HL-60 (cell line): ENCODE measurements around the gene MAGEB5.

Source experiments
- DNase-seq, 2 experiments: peaks; one replicate each; pipeline ENCODE4 v3.0.0-alpha.2; 2010 to 2020; ENCODE audit warnings: low read depth in 1 of 2, low spot score in 1 of 2
- H3K27ac ChIP-seq: fragments of 250-450 bp; sonication (Bioruptor Pico); replicated peaks from 2 replicates; pipeline ENCODE4 v1.5.1; 2020; ENCODE audit warnings: mild to moderate bottlenecking, moderate library complexity
- H3K27me3 ChIP-seq: fragments of 250-450 bp; sonication (Bioruptor Pico); 2 replicates; pipeline ENCODE4 v1.5.1; 2021; ENCODE audit warnings: mild to moderate bottlenecking, moderate library complexity; ENCODE audit not compliant: insufficient read depth, poor library complexity, severe bottlenecking
- H3K4me3 ChIP-seq: replicated peaks from 2 replicates; pipeline ENCODE4 v1.5.1; 2011; ENCODE audit warnings: mild to moderate bottlenecking, control low read depth, low read length; ENCODE audit not compliant: insufficient read depth
- GABPA ChIP-seq: IDR thresholded peaks from 2 replicates; pipeline ENCODE4 v1.6.1; 2012; ENCODE audit warnings: low read depth
- POLR2AphosphoS5 ChIP-seq: IDR thresholded peaks from 2 replicates; pipeline ENCODE4 v1.6.1; 2012; ENCODE audit warnings: low read depth
- REST ChIP-seq: IDR thresholded peaks from 2 replicates; pipeline ENCODE4 v1.6.1; 2012; ENCODE audit warnings: low read depth; ENCODE audit not compliant: insufficient replicate concordance
- SPI1 ChIP-seq: IDR thresholded peaks from 2 replicates; pipeline ENCODE4 v1.6.1; 2012; ENCODE audit warnings: low read depth, mild to moderate bottlenecking, borderline replicate concordance
- TF ChIP-seq, protein P1 (sequence below): IDR thresholded peaks from one replicate; pipeline ENCODE4 v1.5.1; 2011; ENCODE audit warnings: low read length, control low read depth, inconsistent platforms; ENCODE audit not compliant: insufficient read depth

MAGEB5 gene

GRCh38 chrX:26208012-26208411, 8.0 kb upstream of the MAGEB5 start:
- H3K27me3 ChIP-seq: no peaks in the 10 kb centered on the region
- TF ChIP-seq GABPA (no peak), SPI1 (no peak)
- TF ChIP-seq, protein P1, sequence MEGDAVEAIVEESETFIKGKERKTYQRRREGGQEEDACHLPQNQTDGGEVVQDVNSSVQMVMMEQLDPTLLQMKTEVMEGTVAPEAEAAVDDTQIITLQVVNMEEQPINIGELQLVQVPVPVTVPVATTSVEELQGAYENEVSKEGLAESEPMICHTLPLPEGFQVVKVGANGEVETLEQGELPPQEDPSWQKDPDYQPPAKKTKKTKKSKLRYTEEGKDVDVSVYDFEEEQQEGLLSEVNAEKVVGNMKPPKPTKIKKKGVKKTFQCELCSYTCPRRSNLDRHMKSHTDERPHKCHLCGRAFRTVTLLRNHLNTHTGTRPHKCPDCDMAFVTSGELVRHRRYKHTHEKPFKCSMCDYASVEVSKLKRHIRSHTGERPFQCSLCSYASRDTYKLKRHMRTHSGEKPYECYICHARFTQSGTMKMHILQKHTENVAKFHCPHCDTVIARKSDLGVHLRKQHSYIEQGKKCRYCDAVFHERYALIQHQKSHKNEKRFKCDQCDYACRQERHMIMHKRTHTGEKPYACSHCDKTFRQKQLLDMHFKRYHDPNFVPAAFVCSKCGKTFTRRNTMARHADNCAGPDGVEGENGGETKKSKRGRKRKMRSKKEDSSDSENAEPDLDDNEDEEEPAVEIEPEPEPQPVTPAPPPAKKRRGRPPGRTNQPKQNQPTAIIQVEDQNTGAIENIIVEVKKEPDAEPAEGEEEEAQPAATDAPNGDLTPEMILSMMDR: no peak
- no peak overlapping the region for H3K4me3 ChIP-seq

DNA sequence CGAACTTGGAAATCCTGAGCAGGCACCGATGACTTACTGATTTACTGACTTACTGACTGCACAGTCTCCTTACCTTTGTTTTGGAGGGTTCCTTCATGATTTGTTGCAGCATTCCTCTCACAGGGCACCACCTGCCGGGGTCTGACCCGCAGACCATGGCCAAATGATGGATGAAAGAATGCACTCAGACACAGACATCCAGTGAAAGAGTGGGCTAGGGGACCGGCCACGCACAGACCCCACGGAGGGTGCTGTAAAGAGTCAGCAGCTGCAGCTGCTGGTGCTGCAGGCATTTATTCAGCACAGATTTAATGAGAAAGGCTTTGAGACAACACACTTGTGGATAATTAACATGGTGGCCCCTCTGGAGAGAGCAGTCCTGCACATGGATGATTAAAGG, 3.4 kb downstream of the MAGEB5 start:
- Histone ChIP-seq H3K27me3 (no peaks in the 10 kb centered on the region), H3K27ac (no peak overlapping the region), H3K4me3 (no peak overlapping the region)
- TF ChIP-seq POLR2AphosphoS5 (no peak), REST (no peak), GABPA (no peak), SPI1 (no peak)
- TF ChIP-seq, protein P1: no peak
- no peak for DNase-seq

More at GRCh38 chrX:26208012-26208411, 8.0 kb upstream of the MAGEB5 start:
- DNase-seq: no peak
- no peak overlapping the region for H3K27ac ChIP-seq

DNA sequence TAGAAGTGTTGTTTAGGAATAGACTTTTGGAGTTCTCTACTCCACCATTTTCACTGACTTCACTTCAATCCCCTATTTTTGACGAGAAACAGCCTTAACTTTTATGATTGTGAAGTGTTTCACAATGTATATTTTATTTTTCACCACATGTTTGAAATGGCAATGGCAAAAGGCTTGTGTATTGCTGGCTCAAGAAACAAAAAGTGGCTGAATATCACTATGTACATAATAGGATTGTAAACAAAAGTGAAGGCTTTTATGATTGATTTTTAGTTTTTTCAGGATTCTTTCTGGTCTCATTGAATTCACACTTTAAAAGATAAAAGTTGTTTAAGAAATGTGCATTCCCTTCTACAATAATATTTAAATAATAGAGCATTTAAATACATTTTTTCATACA, 18.2 kb downstream of the MAGEB5 start:
- TF ChIP-seq REST (no peak), SPI1 (no peak), GABPA (no peak), POLR2AphosphoS5 (no peak)
- TF ChIP-seq, protein P1: no peak
- no peak for DNase-seq
- no peaks in the 10 kb centered on the region for H3K27me3 ChIP-seq
- no peak overlapping the region for H3K4me3 ChIP-seq
- no peak overlapping the region for H3K27ac ChIP-seq

- TF ChIP-seq REST: no peak
- no peak for TF ChIP-seq GABPA
- TF ChIP-seq, protein P1: no peak
- no peak for TF ChIP-seq SPI1
- no peak for TF ChIP-seq POLR2AphosphoS5
- DNase-seq: no peak
- no peak overlapping the region for H3K4me3 ChIP-seq
- no peak overlapping the region for H3K27ac ChIP-seq
- H3K27me3 ChIP-seq: no peaks in the 10 kb centered on the region
Observed at GRCh38 chrX:26253526-26253925, 37.6 kb downstream of the MAGEB5 start.
